Mesendoderm (in vitro differentiated cells): ENCODE data around the gene ARSJ.

Source experiments
- DNase-seq: peaks from one replicate; pipeline ENCODE4 v3.0.0; 2013
- H2AK5ac ChIP-seq: 2 replicates; pipeline ENCODE4 v1.6.1; 2013; ENCODE audit warnings: low read length, inconsistent platforms
- H2BK120ac ChIP-seq: 2 replicates; pipeline ENCODE4 v1.6.1; 2013; ENCODE audit warnings: low read depth, mild to moderate bottlenecking, low read length, moderate library complexity, mixed read lengths
- H2BK15ac ChIP-seq: replicated peaks from 2 replicates; pipeline ENCODE4 v1.6.1; 2013; ENCODE audit warnings: low read depth, mild to moderate bottlenecking, moderate library complexity
- H2BK5ac ChIP-seq: 2 replicates; pipeline ENCODE4 v1.6.1; 2013; ENCODE audit warnings: low read length, inconsistent platforms
- H3K18ac ChIP-seq: 2 replicates; pipeline ENCODE4 v1.6.1; 2013; ENCODE audit warnings: mild to moderate bottlenecking, low read length, mixed read lengths
- H3K23ac ChIP-seq: one replicate; pipeline ENCODE4 v1.6.1; 2013; ENCODE audit warnings: low read length
- H3K27ac ChIP-seq: 2 replicates; pipeline ENCODE4 v1.5.1; 2013; ENCODE audit warnings: low read depth, mild to moderate bottlenecking, inconsistent platforms, low read length, moderate library complexity
- H3K27me3 ChIP-seq: 2 replicates; pipeline ENCODE4 v1.6.1; 2013; ENCODE audit warnings: low read length, control low read depth, mild to moderate bottlenecking, inconsistent platforms; ENCODE audit not compliant: insufficient read depth, poor library complexity
- H3K36me3 ChIP-seq: 2 replicates; pipeline ENCODE4 v1.6.1; 2013; ENCODE audit warnings: low read length, inconsistent platforms; ENCODE audit not compliant: control insufficient read depth, insufficient read depth
- H3K4ac ChIP-seq: one replicate; pipeline ENCODE4 v1.6.1; 2013; ENCODE audit warnings: low read depth, mild to moderate bottlenecking, low read length, moderate library complexity
- H3K4me1 ChIP-seq: 2 replicates; pipeline ENCODE4 v1.6.1; 2013; ENCODE audit warnings: low read depth, low read length, inconsistent platforms; ENCODE audit not compliant: control insufficient read depth
- H3K4me2 ChIP-seq: 2 replicates; pipeline ENCODE4 v1.6.1; 2013; ENCODE audit warnings: low read length
- H3K4me3 ChIP-seq: 2 replicates; pipeline ENCODE4 v1.5.1; 2013; ENCODE audit warnings: mild to moderate bottlenecking, low read length
- H3K56ac ChIP-seq: one replicate; pipeline ENCODE4 v1.6.1; 2013; ENCODE audit warnings: low read length
- H3K79me1 ChIP-seq: 2 replicates; pipeline ENCODE4 v1.6.1; 2013; ENCODE audit warnings: low read length, inconsistent platforms
- H3K79me2 ChIP-seq: 2 replicates; pipeline ENCODE4 v1.6.1; 2013; ENCODE audit warnings: mild to moderate bottlenecking, low read length; ENCODE audit not compliant: control insufficient read depth, insufficient read depth
- H3K9ac ChIP-seq: 2 replicates; pipeline ENCODE4 v1.6.1; 2013; ENCODE audit warnings: low read length, inconsistent platforms
- H4K5ac ChIP-seq: one replicate; pipeline ENCODE4 v1.6.1; 2013; ENCODE audit warnings: low read length
- H4K8ac ChIP-seq: one replicate; pipeline ENCODE4 v1.6.1; 2013; ENCODE audit warnings: low read depth, mild to moderate bottlenecking, control low read depth, low read length, moderate library complexity
- WGBS: extraction: QIAGEN DNeasy Blood & Tissue Kit; methylation state at CpG from one replicate; pipeline ENCODE4 v1.1.7; 2013; ENCODE audit warnings: low lambda C conversion rate, missing lambda C conversion rate; ENCODE audit not compliant: insufficient coverage; ENCODE audit errors: extremely low coverage; 5-methylcytosine and 5-hydroxymethylcytosine counted together

Gene ARSJ

GRCh38 chr4:113874480-113874879 is 105.0 kb downstream of the ARSJ start:
- no peak for DNase-seq
- no peak overlapping the region for H3K4me3 ChIP-seq
- H2BK120ac ChIP-seq = no peak overlapping the region
- H3K36me3 ChIP-seq = no peaks in the 10 kb centered on the region
- H2AK5ac ChIP-seq = no peak overlapping the region
- no peak overlapping the region for H4K8ac ChIP-seq
- H3K9ac ChIP-seq = no peak overlapping the region
- WGBS = no CpG with 5 or more reads among the region's 1 CpG
- H2BK5ac ChIP-seq = no peak overlapping the region
- no peaks in the 10 kb centered on the region for H3K79me2 ChIP-seq
- no peak overlapping the region for H3K18ac ChIP-seq
- no peak overlapping the region for H3K4me2 ChIP-seq
- H3K23ac ChIP-seq = no peak overlapping the region
- no peaks in the 10 kb centered on the region for H3K27me3 ChIP-seq
- H3K56ac ChIP-seq = no peak overlapping the region
- H4K5ac ChIP-seq = no peak overlapping the region
- H3K4ac ChIP-seq = no peak overlapping the region
- H2BK15ac ChIP-seq = no peak overlapping the region
- no peaks in the 10 kb centered on the region for H3K79me1 ChIP-seq
- H3K27ac ChIP-seq = no peak overlapping the region
- H3K4me1 ChIP-seq = no peaks in the 10 kb centered on the region

- no peak overlapping the region for H4K5ac ChIP-seq
- no peaks in the 10 kb centered on the region for H3K79me2 ChIP-seq
- no peak overlapping the region for H3K23ac ChIP-seq
- no peak overlapping the region for H3K4me2 ChIP-seq
- H2AK5ac ChIP-seq = no peak overlapping the region
- no peak for DNase-seq
- H3K36me3 ChIP-seq = no peaks in the 10 kb centered on the region
- no peaks in the 10 kb centered on the region for H3K27me3 ChIP-seq
- H4K8ac ChIP-seq = peak overlapping the region; percentile 13
- H2BK15ac ChIP-seq = no peak overlapping the region
- no peaks in the 10 kb centered on the region for H3K79me1 ChIP-seq
- no peak overlapping the region for H3K9ac ChIP-seq
- no peak overlapping the region for H3K56ac ChIP-seq
- no peak overlapping the region for H2BK5ac ChIP-seq
- no peak overlapping the region for H3K4ac ChIP-seq
- H3K27ac ChIP-seq = no peak overlapping the region
- H3K4me1 ChIP-seq = no peaks in the 10 kb centered on the region
- H3K4me3 ChIP-seq = no peak overlapping the region
- no peak overlapping the region for H3K18ac ChIP-seq
- no peak overlapping the region for H2BK120ac ChIP-seq
These were observed 105.9 kb downstream of the ARSJ start for GRCh38 chr4:113873508-113873907.

GRCh38 chr4:113872426-113873260 is 106.8 kb downstream of the ARSJ start:
- H3K4me1 ChIP-seq = no peaks in the 10 kb centered on the region
- no peak overlapping the region for H4K5ac ChIP-seq
- no peak overlapping the region for H2AK5ac ChIP-seq
- WGBS = no CpG with 5 or more reads among the region's 5 CpGs
- H3K4me3 ChIP-seq = no peak overlapping the region
- no peak overlapping the region for H3K27ac ChIP-seq
- H3K23ac ChIP-seq = no peak overlapping the region
- H4K8ac ChIP-seq = peak overlapping the region; percentile 56
- no peak overlapping the region for H2BK5ac ChIP-seq
- no peaks in the 10 kb centered on the region for H3K79me2 ChIP-seq
- H3K56ac ChIP-seq = no peak overlapping the region
- H3K9ac ChIP-seq = no peak overlapping the region
- DNase-seq = peak; percentile 68
- H3K4me2 ChIP-seq = no peak overlapping the region
- H3K27me3 ChIP-seq = no peaks in the 10 kb centered on the region
- no peaks in the 10 kb centered on the region for H3K36me3 ChIP-seq
- peak overlapping the region; percentile 4 for H3K18ac ChIP-seq
- H3K4ac ChIP-seq = no peak overlapping the region
- no peak overlapping the region for H2BK15ac ChIP-seq
- H2BK120ac ChIP-seq = no peak overlapping the region
- no peaks in the 10 kb centered on the region for H3K79me1 ChIP-seq

GRCh38 chr4:113871080-113871479 is 108.4 kb downstream of the ARSJ start:
- H3K79me2 ChIP-seq = no peaks in the 10 kb centered on the region
- no peaks in the 10 kb centered on the region for H3K36me3 ChIP-seq
- H2BK5ac ChIP-seq = no peak overlapping the region
- no peak overlapping the region for H3K27ac ChIP-seq
- no peak overlapping the region for H2AK5ac ChIP-seq
- no peak overlapping the region for H4K5ac ChIP-seq
- no peak overlapping the region for H3K4ac ChIP-seq
- no peak overlapping the region for H3K56ac ChIP-seq
- H2BK15ac ChIP-seq = no peak overlapping the region
- no peak overlapping the region for H3K18ac ChIP-seq
- no peak overlapping the region for H2BK120ac ChIP-seq
- H3K79me1 ChIP-seq = no peaks in the 10 kb centered on the region
- H3K4me1 ChIP-seq = no peaks in the 10 kb centered on the region
- H3K4me3 ChIP-seq = no peak overlapping the region
- H3K23ac ChIP-seq = no peak overlapping the region
- no peak for DNase-seq
- no peak overlapping the region for H4K8ac ChIP-seq
- H3K4me2 ChIP-seq = no peak overlapping the region
- H3K27me3 ChIP-seq = no peaks in the 10 kb centered on the region
- no CpG with 5 or more reads among the region's 1 CpG for WGBS
- no peak overlapping the region for H3K9ac ChIP-seq

GRCh38 chr4:113869743-113870375 is 109.6 kb downstream of the ARSJ start:
- Histone ChIP-seq H3K18ac (no peak overlapping the region), H3K56ac (no peak overlapping the region), H3K4ac (no peak overlapping the region), H2BK5ac (no peak overlapping the region), H2AK5ac (no peak overlapping the region), H2BK15ac (no peak overlapping the region), H3K27ac (no peak overlapping the region), H3K4me1 (no peaks in the 10 kb centered on the region), H3K27me3 (no peaks in the 10 kb centered on the region), H3K79me1 (no peaks in the 10 kb centered on the region), H3K79me2 (no peaks in the 10 kb centered on the region), H4K5ac (no peak overlapping the region), H3K36me3 (no peaks in the 10 kb centered on the region), H3K9ac (no peak overlapping the region), H4K8ac (no peak overlapping the region), H3K23ac (no peak overlapping the region), H3K4me2 (no peak overlapping the region), H3K4me3 (no peak overlapping the region), H2BK120ac (no peak overlapping the region)
- no CpG with 5 or more reads among the region's 4 CpGs for WGBS
- DNase-seq = no peak
